Keratinocyte (primary cell): ENCODE data around the gene SASH1. TPM values are rescaled to one million over a fixed set of nuclear protein-coding genes. Genes with fewer than 3 reads are reported as not detected.
A peak's percentile ranks its signal among the peaks of the same experiment; 100 is the strongest.

Source experiments
- DNase-seq: peaks from one replicate; pipeline ENCODE4 v3.0.0-alpha.2; 2011; ENCODE audit warnings: low read depth, missing footprints, low spot score
- FAIRE-seq: peaks from 2 replicates; lab custom pipeline; 2011; peaks lifted over from hg19 to GRCh38; lab: Jason Lieb, UNC
- H2AFZ ChIP-seq: 2 replicates; pipeline ENCODE4 v1.6.0; 2012; ENCODE audit warnings: low read length, control low read depth, inconsistent platforms; ENCODE audit not compliant: control insufficient read depth
- H3K27ac ChIP-seq: 2 replicates; pipeline ENCODE4 v1.5.1; 2011; ENCODE audit warnings: low read length; ENCODE audit not compliant: control insufficient read depth, insufficient read depth
- H3K27me3 ChIP-seq: 3 replicates; pipeline ENCODE4 v1.6.0; 2011; ENCODE audit warnings: low read length; ENCODE audit not compliant: control insufficient read depth, insufficient read depth; ENCODE audit errors: extremely low read depth
- H3K36me3 ChIP-seq, 2 experiments: 2 replicates in 1 of 2; 3 replicates in 1 of 2; pipeline ENCODE4 v1.5.1; 2011; ENCODE audit warnings: low read length in 2 of 2, mild to moderate bottlenecking in 1 of 2; ENCODE audit not compliant: control insufficient read depth in 2 of 2, insufficient read depth in 2 of 2; ENCODE audit errors: extremely low read depth in 1 of 2
- H3K4me1 ChIP-seq: 3 replicates; pipeline ENCODE4 v1.5.1; 2011; ENCODE audit warnings: low read length; ENCODE audit not compliant: control insufficient read depth, insufficient read depth; ENCODE audit errors: extremely low read depth
- H3K4me2 ChIP-seq: 3 replicates; pipeline ENCODE4 v1.6.0; 2011; ENCODE audit warnings: low read depth, low read length; ENCODE audit not compliant: control insufficient read depth, insufficient read depth; ENCODE audit errors: extremely low read depth
- H3K4me3 ChIP-seq, 3 experiments: fragments of 200-600 bp in 1 of 3; sonication (generic) in 1 of 3; 2 replicates in 2 of 3; 3 replicates in 1 of 3; pipeline ENCODE4 v1.5.1; 2011 to 2016; ENCODE audit warnings: low read length in 3 of 3, mild to moderate bottlenecking in 3 of 3, control low read depth in 2 of 3, inconsistent platforms in 1 of 3, low read depth in 1 of 3, mixed read lengths in 1 of 3, mixed run types in 1 of 3, moderate library complexity in 1 of 3; ENCODE audit not compliant: control insufficient read depth in 2 of 3, insufficient read depth in 2 of 3; ENCODE audit errors: extremely low read depth in 1 of 3
- H3K79me2 ChIP-seq: 2 replicates; pipeline ENCODE4 v1.6.0; 2012; ENCODE audit warnings: low read length; ENCODE audit not compliant: control insufficient read depth, insufficient read depth
- H3K9ac ChIP-seq: 3 replicates; pipeline ENCODE4 v1.6.0; 2011; ENCODE audit warnings: low read length; ENCODE audit not compliant: control insufficient read depth, insufficient read depth; ENCODE audit errors: extremely low read depth
- H3K9me1 ChIP-seq: 3 replicates; pipeline ENCODE4 v1.6.0; 2011; ENCODE audit warnings: low read length; ENCODE audit not compliant: control insufficient read depth, insufficient read depth; ENCODE audit errors: extremely low read depth
- H3K9me3 ChIP-seq: 2 replicates; pipeline ENCODE4 v1.5.1; 2012; ENCODE audit warnings: low read depth, low read length; ENCODE audit not compliant: control insufficient read depth
- H4K20me1 ChIP-seq: 3 replicates; pipeline ENCODE4 v1.6.0; 2011; ENCODE audit warnings: low read length; ENCODE audit not compliant: control insufficient read depth, insufficient read depth; ENCODE audit errors: extremely low read depth
- CTCF ChIP-seq, 3 experiments: IDR thresholded peaks in 1 of 3; conservative IDR thresholded peaks in 1 of 3; optimal IDR thresholded peaks in 1 of 3; 2 replicates in 2 of 3; 3 replicates in 1 of 3; pipeline versions ENCODE3 to v1.5.1; 2011; ENCODE audit warnings: low read length in 3 of 3, mild to moderate bottlenecking in 3 of 3, moderate library complexity in 2 of 3, control low read depth in 1 of 3, inconsistent platforms in 1 of 3; ENCODE audit not compliant: insufficient read depth in 2 of 3; ENCODE audit errors: extremely low read depth in 1 of 3
- EZH2 ChIP-seq: IDR thresholded peaks from one replicate; pipeline ENCODE4 v1.6.1; 2012; ENCODE audit warnings: inconsistent platforms, mild to moderate bottlenecking, low read length, moderate library complexity
- dilution Hi-C: fragments of 300-500 bp; cut with MboI; formaldehyde crosslinking; loops from one replicate; pipeline ENCODE4 v1.7.0; 2020; ENCODE audit warnings: low sequenced_read_pairs; ENCODE audit not compliant: extremely low pct_ligation_motif_present
- polyA plus RNA-seq, 5 experiments: library from polyadenylated mRNA; depleted of rRNA in 3 of 5; stranded (reverse) in 3 of 5; stranded (forward) in 1 of 5; unstranded in 1 of 5; fragments of >200 nt; gene quantifications; 1 replicate in 1 of 5; 2 replicates in 3 of 5; 3 replicates in 1 of 5; pipeline versions ENCODE4 v1.2.1 to v1.2.3, GENCODE V29; 2011 to 2012; ENCODE audit warnings: missing spikeins in 2 of 5, low read depth in 1 of 5, low replicate concordance in 1 of 5

SASH1 gene
- polyA plus RNA-seq, 1 donor (not counting 4 experiments of a cell fraction or from before 2014, with no cell fraction given), result 4.4 TPM

- H3K4me2 ChIP-seq, result no peak overlapping the region
- TF ChIP-seq EZH2 (no peak), CTCF (optimal IDR thresholded peaks at IDR 0.05 in 1 of 3, IDR thresholded peaks at IDR 0.05 in 1 of 3, conservative IDR thresholded peaks at IDR 0.05 in 1 of 3; ENCODE audit: extremely low read depth in 1 of 3, insufficient read depth in 2 of 3, low read length in 3 of 3) (no peak)
- H2AFZ ChIP-seq, result no peak overlapping the region
- H3K9me3 ChIP-seq, result no peaks in the 10 kb centered on the region
- H3K9ac ChIP-seq, result no peak overlapping the region
- H3K4me3 ChIP-seq, result no peak overlapping the region
- peaks cover 18% of the 10 kb centered on the region for H3K4me1 ChIP-seq
- H3K9me1 ChIP-seq, result no peaks in the 10 kb centered on the region
- peaks cover 3 to 7% of the 10 kb centered on the region in 2 experiments for H3K36me3 ChIP-seq
- H3K27ac ChIP-seq, result no peak overlapping the region
- no peaks in the 10 kb centered on the region for H3K79me2 ChIP-seq
- DNase-seq, result no peak
- H4K20me1 ChIP-seq, result no peaks in the 10 kb centered on the region
- dilution Hi-C loops, result no loop called here
- no peak for FAIRE-seq
- H3K27me3 ChIP-seq, result no peaks in the 10 kb centered on the region
Observed at GRCh38 chr6:148520109-148520841, 177.6 kb downstream of the SASH1 start.

- dilution Hi-C loops, result no loop called here
- Histone ChIP-seq H4K20me1 (no peaks in the 10 kb centered on the region), H3K27ac (peak overlapping the region; percentile 22), H3K79me2 (no peaks in the 10 kb centered on the region), H3K27me3 (no peaks in the 10 kb centered on the region), H3K36me3 (peaks cover 3 to 7% of the 10 kb centered on the region in 2 experiments), H3K4me1 (peaks cover 13% of the 10 kb centered on the region), H3K4me3 (no peak overlapping the region), H2AFZ (no peak overlapping the region), H3K9me1 (no peaks in the 10 kb centered on the region), H3K9ac (no peak overlapping the region), H3K9me3 (no peaks in the 10 kb centered on the region), H3K4me2 (no peak overlapping the region)
- DNase-seq (no peak), FAIRE-seq (no peak)
- no peak for TF ChIP-seq CTCF (optimal IDR thresholded peaks at IDR 0.05 in 1 of 3, IDR thresholded peaks at IDR 0.05 in 1 of 3, conservative IDR thresholded peaks at IDR 0.05 in 1 of 3; ENCODE audit: extremely low read depth in 1 of 3, insufficient read depth in 2 of 3, low read length in 3 of 3)
- no peak for TF ChIP-seq EZH2
Observed at GRCh38 chr6:148521158-148521557, 178.5 kb downstream of the SASH1 start.
